ENCODE measurements around the gene ALKBH3. TPM values are rescaled to one million over a fixed set of nuclear protein-coding genes. Genes with fewer than 3 reads are reported as not detected.

Gene ALKBH3
- total and polyA plus RNA-seq, 4 donors: 7.8 to 17.2 (median 13.8) TPM

- DNase-seq (ENCODE audit: low spot score): no peak
- no peak overlapping the region for H3K9ac ChIP-seq (ENCODE audit: low read depth in 1 of 2, low read length in 2 of 2)
- peaks cover 0 to 6% (median 1%) of the 10 kb centered on the region in 4 donors for H3K9me3 ChIP-seq (ENCODE audit: control insufficient read depth in 4 of 4, low read length in 3 of 4)
- WGBS: 44% methylated on average over 4 of the region's 4 CpGs
- peaks cover 0 to 2% (median 0%) of the 10 kb centered on the region in 4 donors for H3K4me1 ChIP-seq (ENCODE audit: control insufficient read depth in 4 of 4, insufficient read depth in 4 of 4, low read length in 3 of 4)
- H3K27me3 ChIP-seq (ENCODE audit: control insufficient read depth in 4 of 4, insufficient read depth in 4 of 4, low read length in 3 of 4): peaks cover 0 to 3% (median 0%) of the 10 kb centered on the region in 4 donors
- H3K36me3 ChIP-seq (ENCODE audit: control insufficient read depth in 4 of 4, insufficient read depth in 3 of 4, low read depth in 1 of 4, low read length in 3 of 4): no peaks in the 10 kb centered on the region
- TF ChIP-seq SP1 (IDR thresholded peaks at IDR 0.05) (no peak), NR2F2 (IDR thresholded peaks at IDR 0.05) (peak; percentile 31), MAX (IDR thresholded peaks at IDR 0.05) (no peak), FOXA1 (IDR thresholded peaks at IDR 0.05) (no peak), FOXA2 (IDR thresholded peaks at IDR 0.05) (no peak)
- no peak overlapping the region for H3K4me3 ChIP-seq (ENCODE audit: low read depth in 1 of 3, low read length in 3 of 3)
- peak overlapping the region in 1 of 2 donors; percentile 20 for H3K27ac ChIP-seq (ENCODE audit: low read depth in 1 of 2, low read length in 2 of 2)
Measured at GRCh38 chr11:43969543-43969942, 88.9 kb downstream of the ALKBH3 start.

Other genes starting within 250 kb of the ALKBH3 start
- 100 to 1,000 TPM in 1 of 2 donors, 10 to 100 TPM in 1; 74.8 to 126 TPM for gene HSD17B12, start 200.1 kb upstream of the ALKBH3 start, total RNA-seq
- 10 to 100 TPM; 50.3 to 61.7 TPM for gene HSD17B12, start 200.1 kb upstream of the ALKBH3 start, polyA plus RNA-seq
- gene C11orf96, start 61.8 kb downstream of the ALKBH3 start, total RNA-seq: 10 to 100 TPM in 1 of 2 donors, 1 to 10 TPM in 1; 4.3 to 18.5 TPM
- gene C11orf96, start 61.8 kb downstream of the ALKBH3 start, polyA plus RNA-seq: 10 to 100 TPM in 1 of 2 donors, 1 to 10 TPM in 1; 2.5 to 13.5 TPM
- gene ACCSL, start 167.2 kb downstream of the ALKBH3 start, total RNA-seq: under 1 TPM in 1 of 2 donors, not detected in 1; 0.09 TPM
- gene ACCSL, start 167.2 kb downstream of the ALKBH3 start, polyA plus RNA-seq: not detected
- gene ACCS, start 185.4 kb downstream of the ALKBH3 start, total RNA-seq: 10 to 100 TPM; 12.6 to 17.5 TPM
- 1 to 10 TPM; 8.7 to 9.2 TPM for gene ACCS, start 185.4 kb downstream of the ALKBH3 start, polyA plus RNA-seq
- gene EXT2, start 214.8 kb downstream of the ALKBH3 start, total RNA-seq: 10 to 100 TPM; 33.1 to 36.1 TPM
- 10 to 100 TPM in 1 of 2 donors, 1 to 10 TPM in 1; 8.4 to 26.6 TPM for gene EXT2, start 214.8 kb downstream of the ALKBH3 start, polyA plus RNA-seq